A673 (cell line): Measurements from ENCODE around the gene ZNF565. TPM values are rescaled to one million over a fixed set of nuclear protein-coding genes. Genes with fewer than 3 reads are reported as not detected.

Experiments used
- BruUV-seq: library from RNA; stranded (reverse); fragments of 400-500 nt; replicated peaks from 2 replicates; lab custom pipeline; 2021; lab: Mats Ljungman, UMichigan
- CTCF ChIA-PET: fragments of 300-600 bp; sonication (Branson Sonifier 250); formaldehyde crosslinking; loops from one replicate; lab custom pipeline; 2022; ENCODE audit warnings: antibody characterized with exemption; lab: Charles Lee
- POLR2A ChIA-PET: fragments of 300-600 bp; sonication (Branson Sonifier 250); formaldehyde crosslinking; loops from one replicate; lab custom pipeline; 2022; ENCODE audit warnings: antibody characterized with exemption; ENCODE audit not compliant: low non-redundant PET; lab: Charles Lee
- DNase-seq: peaks from one replicate; pipeline ENCODE4 v3.0.0-alpha.2; 2015; ENCODE audit warnings: low spot score
- H3K27ac ChIP-seq: fragments of 200-600 bp; sonication (generic); 2 replicates; pipeline ENCODE4 v1.5.1; 2016; ENCODE audit warnings: mixed run types, low read depth, mild to moderate bottlenecking, mixed read lengths, antibody characterized with exemption, low read length; ENCODE audit not compliant: poor library complexity, severe bottlenecking
- H3K27me3 ChIP-seq: fragments of 200-600 bp; sonication (generic); replicated peaks from 2 replicates; pipeline ENCODE4 v1.6.1; 2017; ENCODE audit warnings: mixed run types, low read depth, mild to moderate bottlenecking, mixed read lengths, antibody characterized with exemption, low read length; ENCODE audit not compliant: insufficient read depth, poor library complexity
- H3K36me3 ChIP-seq: fragments of 200-600 bp; sonication (generic); 2 replicates; pipeline ENCODE4 v1.6.1; 2016; ENCODE audit warnings: mixed run types, mild to moderate bottlenecking, mixed read lengths, antibody characterized with exemption, low read length; ENCODE audit not compliant: insufficient read depth, poor library complexity, severe bottlenecking
- H3K4me1 ChIP-seq: fragments of 200-600 bp; sonication (generic); 2 replicates; pipeline ENCODE4 v1.6.1; 2017; ENCODE audit warnings: mixed run types, mild to moderate bottlenecking, mixed read lengths, antibody characterized with exemption, low read length; ENCODE audit not compliant: insufficient read depth, poor library complexity, severe bottlenecking
- H3K4me3 ChIP-seq: fragments of 200-600 bp; sonication (generic); 2 replicates; pipeline ENCODE4 v1.5.1; 2016; ENCODE audit warnings: low read depth, mixed run types, mild to moderate bottlenecking, mixed read lengths, low read length; ENCODE audit not compliant: poor library complexity, severe bottlenecking
- H3K9me3 ChIP-seq: fragments of 200-600 bp; sonication (generic); 2 replicates; pipeline ENCODE4 v1.6.1; 2016; ENCODE audit warnings: mixed run types, low read depth, mild to moderate bottlenecking, mixed read lengths, antibody characterized with exemption, low read length; ENCODE audit not compliant: poor library complexity, severe bottlenecking
- CTCF ChIP-seq: fragments of 300-800, 200-600 bp; sonication (generic); conservative IDR thresholded peaks from 2 replicates; pipeline ENCODE4 v1.5.1; 2017; ENCODE audit warnings: low read depth, mild to moderate bottlenecking, antibody characterized with exemption, low read length, moderate library complexity, mixed read lengths
- EZH2 ChIP-seq: fragments of 200-600 bp; sonication (generic); IDR thresholded peaks from 2 replicates; pipeline ENCODE4 v1.6.1; 2017; ENCODE audit warnings: borderline replicate concordance, low read depth, mild to moderate bottlenecking, mixed read lengths, antibody characterized with exemption, low read length; ENCODE audit not compliant: poor library complexity, severe bottlenecking
- intact Hi-C: fragments of 100-400 bp; cut with micrococcal nuclease; formaldehyde crosslinking; loops from one replicate; pipeline ENCODE4 v1.10.0; 2022; ENCODE audit not compliant: unreplicated experiment
- total RNA-seq: library from RNA; stranded (reverse); gene quantifications from 2 replicates; pipeline ENCODE4 v1.2.3, GENCODE V29; 2021

The ZNF565 gene
- total RNA-seq, 1 experiment from 2014 or later = 7.2 TPM

GRCh38 chr19:36209372-36209771 lies 5.1 kb downstream of the ZNF565 start:
- DNase-seq = no peak
- Histone ChIP-seq H3K36me3 (no peaks in the 10 kb centered on the region), H3K4me1 (no peaks in the 10 kb centered on the region), H3K4me3 (no peak overlapping the region), H3K9me3 (no peaks in the 10 kb centered on the region), H3K27ac (no peak overlapping the region), H3K27me3 (no peaks in the 10 kb centered on the region)
- ChIA-PET POLR2A (no interaction called here), CTCF (no interaction called here)
- intact Hi-C loops = no loop called here
- BruUV-seq = no TSS peak
- TF ChIP-seq EZH2 (no peak), CTCF (no peak)

GRCh38 chr19:36207605-36208252 lies 6.7 kb downstream of the ZNF565 start:
- Histone ChIP-seq H3K27me3 (no peaks in the 10 kb centered on the region), H3K27ac (no peak overlapping the region), H3K36me3 (no peaks in the 10 kb centered on the region), H3K4me3 (no peak overlapping the region), H3K9me3 (no peaks in the 10 kb centered on the region), H3K4me1 (no peaks in the 10 kb centered on the region)
- TF ChIP-seq EZH2 (no peak), CTCF (no peak)
- DNase-seq = no peak
- ChIA-PET CTCF (no interaction called here), POLR2A (interaction anchor here (0.5 kb wide), 1 partner anchor 37 kb away, joined by 9 read pairs; no protein-coding TSS in a partner anchor)
- intact Hi-C loops = no loop called here
- BruUV-seq = no TSS peak

- BruUV-seq = no TSS peak
- DNase-seq = no peak
These were observed 11.2 kb downstream of the ZNF565 start for GRCh38 chr19:36203293-36203692.

More at GRCh38 chr19:36203293-36203692, 11.2 kb downstream of the ZNF565 start:
- ChIA-PET CTCF (no interaction called here), POLR2A (no interaction called here)
- Histone ChIP-seq H3K27me3 (no peaks in the 10 kb centered on the region), H3K4me1 (no peaks in the 10 kb centered on the region), H3K27ac (no peak overlapping the region), H3K9me3 (no peaks in the 10 kb centered on the region), H3K36me3 (no peaks in the 10 kb centered on the region), H3K4me3 (no peak overlapping the region)
- TF ChIP-seq EZH2 = no peak
- TF ChIP-seq CTCF = no peak
- intact Hi-C loops = no loop called here
